ENCODE data around the gene C14orf93. TPM values are rescaled to one million over a fixed set of nuclear protein-coding genes. Genes with fewer than 3 reads are reported as not detected.

Gene C14orf93
- total RNA-seq, 3 donors from 2014 or later = 3.6 to 5.4 (median 5.1) TPM

GRCh38 chr14:22997676-22998323 is 12.1 kb downstream of the C14orf93 start:
- no peaks in the 10 kb centered on the region for H3K27me3 Mint-ChIP-seq (ENCODE audit: low read depth)
- no peaks in the 10 kb centered on the region for H3K36me3 Mint-ChIP-seq (ENCODE audit: insufficient read depth)
- DNase-seq (no peak), ATAC-seq (no peak)
- H3K4me1 Mint-ChIP-seq (ENCODE audit: low read depth) = no peaks in the 10 kb centered on the region
- no peak overlapping the region for H3K4me3 Mint-ChIP-seq
- H3K9me3 Mint-ChIP-seq = no peaks in the 10 kb centered on the region

- H3K4me3 Mint-ChIP-seq = no peak overlapping the region
- no peak for ATAC-seq
- no peaks in the 10 kb centered on the region for H3K9me3 Mint-ChIP-seq
- no peak for DNase-seq
- H3K27me3 Mint-ChIP-seq (ENCODE audit: low read depth) = no peaks in the 10 kb centered on the region
- H3K4me1 Mint-ChIP-seq (ENCODE audit: low read depth) = no peaks in the 10 kb centered on the region
- H3K36me3 Mint-ChIP-seq (ENCODE audit: insufficient read depth) = no peaks in the 10 kb centered on the region
Observed at GRCh38 chr14:22996768-22997654, 12.9 kb downstream of the C14orf93 start.

- H3K4me1 Mint-ChIP-seq (ENCODE audit: low read depth) = no peaks in the 10 kb centered on the region
- DNase-seq (no peak), ATAC-seq (no peak)
- H3K4me3 Mint-ChIP-seq = no peak overlapping the region
- no peaks in the 10 kb centered on the region for H3K36me3 Mint-ChIP-seq (ENCODE audit: insufficient read depth)
- H3K9me3 Mint-ChIP-seq = no peaks in the 10 kb centered on the region
- H3K27me3 Mint-ChIP-seq (ENCODE audit: low read depth) = no peaks in the 10 kb centered on the region
Observed at GRCh38 chr14:22995889-22996625, 13.9 kb downstream of the C14orf93 start.

GRCh38 chr14:22994762-22995275 is 15.1 kb downstream of the C14orf93 start:
- Mint-ChIP-seq H3K4me1 (ENCODE audit: low read depth) (no peaks in the 10 kb centered on the region), H3K36me3 (ENCODE audit: insufficient read depth) (peaks cover 2% of the 10 kb centered on the region), H3K4me3 (no peak overlapping the region), H3K9me3 (no peaks in the 10 kb centered on the region), H3K27me3 (ENCODE audit: low read depth) (no peaks in the 10 kb centered on the region)
- ATAC-seq (peak; percentile 76 to 79), DNase-seq (peak; percentile 38)

- Mint-ChIP-seq H3K4me1 (ENCODE audit: low read depth) (no peaks in the 10 kb centered on the region), H3K4me3 (no peak overlapping the region), H3K27me3 (ENCODE audit: low read depth) (no peaks in the 10 kb centered on the region), H3K36me3 (ENCODE audit: insufficient read depth) (peaks cover 3% of the 10 kb centered on the region), H3K9me3 (no peaks in the 10 kb centered on the region)
- no peak for ATAC-seq
- no peak for DNase-seq
Observed at GRCh38 chr14:22993517-22993916, 16.4 kb downstream of the C14orf93 start.

GRCh38 chr14:22991852-22992251 is 18.1 kb downstream of the C14orf93 start:
- no peaks in the 10 kb centered on the region for H3K9me3 Mint-ChIP-seq
- ATAC-seq (no peak), DNase-seq (no peak)
- H3K36me3 Mint-ChIP-seq (ENCODE audit: insufficient read depth) = peaks cover 3% of the 10 kb centered on the region
- H3K4me1 Mint-ChIP-seq (ENCODE audit: low read depth) = no peaks in the 10 kb centered on the region
- H3K27me3 Mint-ChIP-seq (ENCODE audit: low read depth) = no peaks in the 10 kb centered on the region
- H3K4me3 Mint-ChIP-seq = no peak overlapping the region

- Mint-ChIP-seq H3K4me1 (ENCODE audit: low read depth) (peaks cover 2% of the 10 kb centered on the region), H3K4me3 (no peak overlapping the region), H3K36me3 (ENCODE audit: insufficient read depth) (peaks cover 3% of the 10 kb centered on the region), H3K27me3 (ENCODE audit: low read depth) (no peaks in the 10 kb centered on the region), H3K9me3 (no peaks in the 10 kb centered on the region)
- DNase-seq (no peak), ATAC-seq (no peak)
Observed at GRCh38 chr14:22987291-22987690, 22.7 kb downstream of the C14orf93 start.

- H3K27me3 Mint-ChIP-seq (ENCODE audit: low read depth) = no peaks in the 10 kb centered on the region
- H3K9me3 Mint-ChIP-seq = no peaks in the 10 kb centered on the region
- peak; percentile 38 to 51 for ATAC-seq
- H3K4me3 Mint-ChIP-seq = no peak overlapping the region
- H3K36me3 Mint-ChIP-seq (ENCODE audit: insufficient read depth) = peaks cover 3% of the 10 kb centered on the region
- H3K4me1 Mint-ChIP-seq (ENCODE audit: low read depth) = peaks cover 2% of the 10 kb centered on the region
- peak; percentile 92 for DNase-seq
Observed at GRCh38 chr14:22986508-22987054, 23.4 kb downstream of the C14orf93 start.

GRCh38 chr14:22985894-22986507 is 23.9 kb downstream of the C14orf93 start:
- Mint-ChIP-seq H3K4me3 (no peak overlapping the region), H3K27me3 (ENCODE audit: low read depth) (peaks cover 2% of the 10 kb centered on the region), H3K4me1 (ENCODE audit: low read depth) (peaks cover 2% of the 10 kb centered on the region), H3K9me3 (no peaks in the 10 kb centered on the region), H3K36me3 (ENCODE audit: insufficient read depth) (peaks cover 3% of the 10 kb centered on the region)
- ATAC-seq = no peak
- no peak for DNase-seq

GRCh38 chr14:22984959-22985658 is 24.8 kb downstream of the C14orf93 start:
- no peak for ATAC-seq
- Mint-ChIP-seq H3K36me3 (ENCODE audit: insufficient read depth) (peaks cover 3% of the 10 kb centered on the region), H3K4me3 (no peak overlapping the region), H3K9me3 (no peaks in the 10 kb centered on the region), H3K4me1 (ENCODE audit: low read depth) (peaks cover 5% of the 10 kb centered on the region), H3K27me3 (ENCODE audit: low read depth) (peaks cover 2% of the 10 kb centered on the region)
- no peak for DNase-seq

- no peaks in the 10 kb centered on the region for H3K9me3 Mint-ChIP-seq
- H3K36me3 Mint-ChIP-seq (ENCODE audit: insufficient read depth) = no peaks in the 10 kb centered on the region
- H3K27me3 Mint-ChIP-seq (ENCODE audit: low read depth) = peaks cover 5% of the 10 kb centered on the region
- peak within 1 kb of the TSS; percentile 58 for H3K4me3 Mint-ChIP-seq
- DNase-seq (peak; percentile 63), ATAC-seq (peak; percentile 74 to 77)
- H3K4me1 Mint-ChIP-seq (ENCODE audit: low read depth) = peaks cover 7% of the 10 kb centered on the region
Observed at GRCh38 chr14:22982477-22983245, 27.3 kb downstream of the C14orf93 start, which contains the start of gene AJUBA. AJUBA (minus strand) TSS chr14:22982551; CDS start chr14:22982266, 285 bp downstream.

- no peaks in the 10 kb centered on the region for H3K9me3 Mint-ChIP-seq
- peaks cover 5% of the 10 kb centered on the region for H3K27me3 Mint-ChIP-seq (ENCODE audit: low read depth)
- peaks cover 7% of the 10 kb centered on the region for H3K4me1 Mint-ChIP-seq (ENCODE audit: low read depth)
- H3K36me3 Mint-ChIP-seq (ENCODE audit: insufficient read depth) = no peaks in the 10 kb centered on the region
- ATAC-seq = peak; percentile 3 to 11
- no peak for DNase-seq
- H3K4me3 Mint-ChIP-seq = no peak overlapping the region
Observed at GRCh38 chr14:22981876-22982476, 28.0 kb downstream of the C14orf93 start.

Measured in activated T-cell treated with anti-CD3 and anti-CD28 coated beads, Interleukin-2, amount 50 U/mL, for 4 hours (primary cell).